ENCODE results near the gene CAMK1. TPM values are rescaled to one million over a fixed set of nuclear protein-coding genes. Genes with fewer than 3 reads are reported as not detected.

CAMK1 gene
- total RNA-seq, 1 donor from 2014 or later: 35.7 TPM

DNA sequence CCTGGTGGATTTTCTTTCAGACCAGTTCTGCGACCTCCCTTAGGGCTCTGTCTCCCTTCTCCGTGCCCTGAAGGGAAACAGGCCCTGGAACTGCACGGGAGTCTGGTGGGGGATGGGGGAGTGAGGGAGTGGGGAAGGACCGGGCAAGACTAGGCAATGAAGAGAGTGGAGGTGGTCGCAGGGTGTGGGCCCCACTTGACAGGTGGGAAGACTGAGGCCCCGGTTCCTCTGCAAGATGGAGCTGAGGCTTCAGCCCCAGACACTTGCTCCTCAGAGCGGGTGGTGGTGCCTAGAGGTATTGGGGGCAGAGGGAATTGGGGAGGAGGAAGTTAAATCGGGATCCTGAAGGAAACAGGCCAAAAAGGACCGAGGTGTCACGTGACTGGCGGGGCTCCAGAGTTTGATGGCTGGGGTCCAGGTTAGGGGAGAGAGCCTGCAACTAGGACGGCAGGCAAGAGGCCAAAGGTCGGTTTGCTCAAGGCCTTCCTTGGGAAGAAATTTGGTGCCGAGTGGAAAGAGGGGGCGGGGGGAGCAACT, 597 bp upstream of the CAMK1 start:
- H3K36me3 ChIP-seq: peaks cover 10% of the 10 kb centered on the region
- H3K9me3 ChIP-seq: no peaks in the 10 kb centered on the region
- H3K27ac ChIP-seq: peak overlapping the region; percentile 65
- peaks cover 25% of the 10 kb centered on the region for H3K4me1 ChIP-seq
- H3K27me3 ChIP-seq: no peaks in the 10 kb centered on the region
- intact Hi-C loops (cut with DNase I): no loop called here
- TF ChIP-seq, protein P1, sequence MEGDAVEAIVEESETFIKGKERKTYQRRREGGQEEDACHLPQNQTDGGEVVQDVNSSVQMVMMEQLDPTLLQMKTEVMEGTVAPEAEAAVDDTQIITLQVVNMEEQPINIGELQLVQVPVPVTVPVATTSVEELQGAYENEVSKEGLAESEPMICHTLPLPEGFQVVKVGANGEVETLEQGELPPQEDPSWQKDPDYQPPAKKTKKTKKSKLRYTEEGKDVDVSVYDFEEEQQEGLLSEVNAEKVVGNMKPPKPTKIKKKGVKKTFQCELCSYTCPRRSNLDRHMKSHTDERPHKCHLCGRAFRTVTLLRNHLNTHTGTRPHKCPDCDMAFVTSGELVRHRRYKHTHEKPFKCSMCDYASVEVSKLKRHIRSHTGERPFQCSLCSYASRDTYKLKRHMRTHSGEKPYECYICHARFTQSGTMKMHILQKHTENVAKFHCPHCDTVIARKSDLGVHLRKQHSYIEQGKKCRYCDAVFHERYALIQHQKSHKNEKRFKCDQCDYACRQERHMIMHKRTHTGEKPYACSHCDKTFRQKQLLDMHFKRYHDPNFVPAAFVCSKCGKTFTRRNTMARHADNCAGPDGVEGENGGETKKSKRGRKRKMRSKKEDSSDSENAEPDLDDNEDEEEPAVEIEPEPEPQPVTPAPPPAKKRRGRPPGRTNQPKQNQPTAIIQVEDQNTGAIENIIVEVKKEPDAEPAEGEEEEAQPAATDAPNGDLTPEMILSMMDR (IDR thresholded peaks at IDR 0.05): no peak
- H3K4me3 ChIP-seq: peak overlapping the region; percentile 71
- DNase-seq: peak; percentile 88
- peak; percentile 12 for ATAC-seq

DNA sequence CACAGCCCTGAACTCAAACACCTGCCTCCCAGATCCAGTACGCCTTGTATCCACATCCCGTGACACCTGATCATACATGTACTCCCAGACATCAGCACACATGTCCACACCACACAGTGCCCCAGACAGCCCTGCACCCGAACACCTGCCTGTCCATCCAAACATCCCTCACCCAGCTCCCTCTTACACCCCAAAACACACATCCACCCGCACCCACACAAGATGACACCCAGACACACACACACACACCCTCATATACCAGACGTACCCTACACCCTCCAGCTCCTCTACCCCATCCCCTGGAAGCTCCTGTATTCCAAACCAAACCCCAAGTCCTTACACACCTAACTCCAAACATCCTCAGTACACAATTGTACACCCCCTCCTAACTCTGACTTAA, 735 bp downstream of the CAMK1 start:
- Histone ChIP-seq H3K36me3 (peaks cover 17% of the 10 kb centered on the region), H3K27me3 (no peaks in the 10 kb centered on the region), H3K4me1 (peaks cover 25% of the 10 kb centered on the region), H3K4me3 (peak overlapping the region; percentile 71), H3K27ac (peak overlapping the region; percentile 65), H3K9me3 (no peaks in the 10 kb centered on the region)
- DNase-seq: no peak
- TF ChIP-seq, protein P1 (IDR thresholded peaks at IDR 0.05): no peak
- intact Hi-C loops (cut with DNase I): no loop called here
- no peak for ATAC-seq

DNA sequence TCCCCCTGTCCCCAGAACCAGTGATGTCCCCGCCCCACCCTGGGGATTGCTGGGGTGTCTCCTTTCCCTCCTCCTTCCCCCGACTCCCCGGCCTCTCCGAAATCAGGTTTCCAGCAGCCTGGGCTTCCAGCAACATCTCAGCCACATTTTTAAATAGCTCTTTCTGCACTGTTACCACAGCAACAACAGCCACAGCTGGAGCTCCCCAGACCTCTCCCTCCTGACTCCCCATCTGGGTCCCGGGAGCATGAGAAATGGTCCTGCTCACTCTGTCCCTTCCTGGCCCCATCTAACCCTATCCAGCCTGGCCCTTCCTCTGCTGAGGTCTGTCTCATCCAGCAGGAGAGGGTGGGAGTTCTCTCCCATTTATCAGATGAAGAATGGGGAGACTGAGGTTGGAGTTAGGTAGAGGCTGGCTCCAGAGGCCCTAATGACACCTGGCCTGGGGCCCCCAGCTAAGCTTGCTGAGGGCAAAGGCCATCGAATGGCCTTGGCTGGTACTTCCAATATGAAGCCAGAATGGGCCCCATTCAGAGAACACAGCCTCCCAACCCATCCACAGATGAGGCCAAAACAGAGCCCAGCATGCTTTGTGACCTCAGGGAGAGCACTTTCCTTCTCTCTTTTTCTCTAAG, 1.5 kb downstream of the CAMK1 start:
- Histone ChIP-seq H3K36me3 (peaks cover 20% of the 10 kb centered on the region), H3K27ac (peak overlapping the region; percentile 36), H3K27me3 (no peaks in the 10 kb centered on the region), H3K9me3 (no peaks in the 10 kb centered on the region), H3K4me3 (no peak overlapping the region), H3K4me1 (peaks cover 25% of the 10 kb centered on the region)
- ATAC-seq (no peak), DNase-seq (no peak)
- TF ChIP-seq, protein P1 (IDR thresholded peaks at IDR 0.05): no peak
- intact Hi-C loops (cut with DNase I): no loop called here

DNA sequence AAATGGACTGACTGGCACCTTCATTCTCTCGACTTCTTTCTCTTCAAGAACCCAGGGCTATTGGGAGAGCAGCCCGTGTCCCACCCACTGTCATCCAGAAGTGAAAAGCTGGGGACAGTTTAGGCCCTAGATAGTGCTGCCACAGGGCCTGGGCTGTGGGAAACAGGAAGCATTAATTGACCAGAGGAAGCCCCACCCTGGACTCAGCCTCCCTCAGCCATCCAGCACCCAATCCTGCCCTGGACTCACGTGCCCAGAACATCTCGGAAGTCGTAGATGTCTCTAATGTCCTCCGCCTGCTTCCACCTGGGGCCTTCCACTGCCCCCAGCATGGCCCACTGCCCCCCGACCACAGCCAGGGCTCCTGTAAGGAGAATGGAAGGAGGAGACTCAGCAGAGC, 2.3 kb downstream of the CAMK1 start:
- intact Hi-C loops (cut with DNase I): no loop called here
- Histone ChIP-seq H3K4me1 (peaks cover 25% of the 10 kb centered on the region), H3K27ac (peak overlapping the region; percentile 15), H3K36me3 (peaks cover 20% of the 10 kb centered on the region), H3K9me3 (no peaks in the 10 kb centered on the region), H3K27me3 (no peaks in the 10 kb centered on the region), H3K4me3 (no peak overlapping the region)
- TF ChIP-seq, protein P1 (IDR thresholded peaks at IDR 0.05): no peak
- DNase-seq (no peak), ATAC-seq (peak; percentile 56)

DNA sequence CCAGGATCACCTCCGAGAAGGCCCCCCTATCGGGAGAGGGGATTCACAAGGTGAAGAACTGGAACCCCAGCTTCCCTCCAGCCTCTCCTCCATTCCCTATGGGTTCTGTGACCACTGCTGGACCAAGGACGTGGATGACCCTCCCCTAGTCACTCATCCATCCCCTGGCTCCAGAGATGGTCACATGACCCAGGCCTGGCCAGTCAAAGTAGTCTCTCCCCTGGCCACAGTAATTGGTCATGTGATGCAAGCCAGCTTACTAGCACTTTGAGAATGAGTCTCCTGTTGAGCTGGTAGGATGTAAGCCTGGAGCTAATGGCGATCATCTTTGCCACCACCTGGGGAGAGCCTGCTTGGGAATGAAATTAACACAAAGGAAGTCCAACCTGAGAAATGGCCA, 3.9 kb downstream of the CAMK1 start:
- Histone ChIP-seq H3K27ac (no peak overlapping the region), H3K27me3 (no peaks in the 10 kb centered on the region), H3K9me3 (no peaks in the 10 kb centered on the region), H3K4me3 (no peak overlapping the region), H3K36me3 (peaks cover 28% of the 10 kb centered on the region), H3K4me1 (peaks cover 22% of the 10 kb centered on the region)
- intact Hi-C loops (cut with DNase I): no loop called here
- DNase-seq: no peak
- no peak for ATAC-seq
- TF ChIP-seq, protein P1 (IDR thresholded peaks at IDR 0.05): no peak

All from upper lobe of right lung (tissue), 1 donor.